Stimulated activated CD8-positive, alpha-beta memory T cell treated with anti-CD3 and anti-CD28 coated beads, Interleukin-7, amount 100 ng/mL, for 1 hour (primary cell): ENCODE measurements around the gene RBM42.
"Not testable (repeated sequence)": the region's sequence is repeated elsewhere in the genome, so short reads cannot be mapped to it uniquely, and the experiment has no call there.

ENCODE experiments used
- DNase-seq, 2 donors: peaks; one replicate each; pipeline ENCODE4 v3.0.0-alpha.2; 2020; ENCODE audit warnings: low read depth in 2 of 2

Gene RBM42, protein sequence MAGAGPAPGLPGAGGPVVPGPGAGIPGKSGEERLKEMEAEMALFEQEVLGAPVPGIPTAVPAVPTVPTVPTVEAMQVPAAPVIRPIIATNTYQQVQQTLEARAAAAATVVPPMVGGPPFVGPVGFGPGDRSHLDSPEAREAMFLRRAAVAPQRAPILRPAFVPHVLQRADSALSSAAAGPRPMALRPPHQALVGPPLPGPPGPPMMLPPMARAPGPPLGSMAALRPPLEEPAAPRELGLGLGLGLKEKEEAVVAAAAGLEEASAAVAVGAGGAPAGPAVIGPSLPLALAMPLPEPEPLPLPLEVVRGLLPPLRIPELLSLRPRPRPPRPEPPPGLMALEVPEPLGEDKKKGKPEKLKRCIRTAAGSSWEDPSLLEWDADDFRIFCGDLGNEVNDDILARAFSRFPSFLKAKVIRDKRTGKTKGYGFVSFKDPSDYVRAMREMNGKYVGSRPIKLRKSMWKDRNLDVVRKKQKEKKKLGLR

DNA sequence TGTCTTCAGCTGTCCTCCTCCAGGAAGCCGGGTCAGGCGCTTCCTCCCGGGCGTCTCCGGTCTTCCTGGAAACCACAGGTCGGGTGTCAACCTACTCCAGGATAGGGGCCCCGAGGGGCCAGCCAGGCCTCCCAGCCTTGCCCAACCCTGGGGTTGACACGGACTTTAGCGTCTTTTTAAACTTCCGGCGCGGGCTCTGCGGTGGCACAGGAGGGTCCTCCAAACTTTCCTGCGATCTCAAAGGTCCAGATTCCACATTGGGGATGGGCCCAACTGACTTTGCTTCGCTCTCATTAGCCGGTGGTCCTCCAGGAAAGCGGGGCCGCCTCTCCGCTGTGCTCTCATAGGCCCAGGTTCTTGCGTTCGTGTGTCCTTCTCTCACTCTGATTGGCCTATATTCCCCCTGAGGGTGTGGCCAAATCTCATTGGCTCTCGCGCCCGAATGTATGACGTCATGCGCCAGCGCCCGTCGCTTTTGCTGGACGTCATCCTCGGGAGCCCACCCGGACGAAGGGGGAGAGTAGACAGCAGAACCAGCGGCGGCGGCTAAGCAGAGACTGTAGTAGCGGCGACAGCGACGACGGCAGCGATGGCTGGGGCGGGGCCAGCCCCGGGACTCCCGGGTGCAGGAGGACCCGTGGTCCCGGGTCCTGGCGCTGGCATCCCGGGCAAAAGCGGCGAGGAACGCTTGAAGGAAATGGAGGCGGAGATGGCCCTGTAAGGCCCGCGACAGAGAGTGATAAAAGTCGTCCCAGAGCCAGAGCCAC lies at the start of gene RBM42:
TSS of gene RBM42 (plus strand) at position 472 of the 767 bp plus-strand sequence. CDS start at position 590, 118 bp downstream.
- DNase-seq = peak; percentile 96 to 99

GRCh38 chr19:35582760-35583159 lies 46.1 kb upstream of the RBM42 start:
- no peak for DNase-seq

DNA sequence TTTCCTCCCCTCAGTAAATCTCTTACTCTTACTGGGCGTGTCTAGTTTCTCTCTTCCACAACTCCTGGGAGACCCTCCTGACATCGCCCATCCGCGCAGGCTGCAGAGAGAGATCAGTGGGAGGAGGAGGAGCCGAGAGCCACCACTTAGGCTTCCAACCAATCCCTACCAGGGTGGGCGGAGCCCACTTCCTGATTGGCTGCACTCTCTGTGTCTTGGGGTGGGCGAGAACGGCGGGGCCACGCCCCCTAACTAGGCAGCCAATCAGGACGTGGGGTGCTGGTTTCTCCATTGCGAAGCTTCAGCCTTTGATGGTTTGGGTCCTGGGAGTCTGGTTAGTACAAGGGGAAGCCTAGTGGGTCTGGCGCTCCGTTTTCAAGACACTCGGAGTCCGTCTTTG lies 43.0 kb upstream of the RBM42 start, which contains the start of gene PMIS2:
TSS of gene PMIS2 (plus strand) at position 326 of the 400 bp plus-strand sequence. CDS start 87 bp downstream, outside the sequence.
- DNase-seq = no peak

- DNase-seq = no peak
Observed at GRCh38 chr19:35587321-35587720, 41.5 kb upstream of the RBM42 start.

DNA sequence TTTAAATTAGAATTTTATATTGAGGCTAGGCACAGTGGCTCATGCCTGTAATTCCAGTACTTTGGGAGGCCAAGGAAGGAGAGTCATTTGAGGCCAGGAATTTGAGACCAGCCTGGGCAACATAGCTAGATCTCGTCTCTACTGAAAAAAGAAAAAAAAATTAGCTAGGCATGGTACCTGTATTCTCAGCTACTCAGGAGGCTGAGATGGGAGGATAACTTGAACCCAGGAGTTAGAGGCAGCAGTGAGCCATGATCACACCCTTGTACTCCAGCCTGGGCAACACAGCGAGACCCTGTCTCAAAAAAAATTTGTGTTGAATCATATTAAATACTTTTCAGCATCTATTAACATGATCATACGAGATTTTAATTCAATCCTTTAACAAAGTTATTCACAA lies 38.0 kb upstream of the RBM42 start:
- no peak for DNase-seq

- DNase-seq = no peak
Observed at GRCh38 chr19:35592226-35592625, 36.6 kb upstream of the RBM42 start.

GRCh38 chr19:35595026-35595425 lies 33.8 kb upstream of the RBM42 start:
- not testable (repeated sequence) for DNase-seq

DNA sequence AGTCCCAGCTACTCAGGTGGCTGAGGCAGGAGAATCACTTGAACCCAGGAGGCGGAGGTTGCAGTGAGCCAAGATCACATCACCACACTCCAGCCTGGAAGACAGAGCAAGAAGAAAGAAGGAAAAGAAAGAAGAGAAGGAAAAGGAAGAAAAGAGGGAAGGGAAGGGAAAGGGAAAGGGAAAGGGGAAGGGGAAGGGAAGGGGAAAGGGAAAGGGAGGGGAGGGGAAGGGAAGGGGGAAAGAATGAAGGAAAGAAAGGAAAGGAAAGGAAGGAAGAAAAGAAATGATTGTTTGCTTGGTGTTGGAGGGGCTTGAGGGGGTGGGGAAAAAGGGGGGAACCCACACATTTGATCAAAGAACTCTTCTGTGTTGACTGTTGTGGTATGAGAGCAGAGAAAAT lies 32.9 kb upstream of the RBM42 start:
- DNase-seq = no peak

GRCh38 chr19:35596366-35596999 lies 32.4 kb upstream of the RBM42 start:
- no peak for DNase-seq

DNA sequence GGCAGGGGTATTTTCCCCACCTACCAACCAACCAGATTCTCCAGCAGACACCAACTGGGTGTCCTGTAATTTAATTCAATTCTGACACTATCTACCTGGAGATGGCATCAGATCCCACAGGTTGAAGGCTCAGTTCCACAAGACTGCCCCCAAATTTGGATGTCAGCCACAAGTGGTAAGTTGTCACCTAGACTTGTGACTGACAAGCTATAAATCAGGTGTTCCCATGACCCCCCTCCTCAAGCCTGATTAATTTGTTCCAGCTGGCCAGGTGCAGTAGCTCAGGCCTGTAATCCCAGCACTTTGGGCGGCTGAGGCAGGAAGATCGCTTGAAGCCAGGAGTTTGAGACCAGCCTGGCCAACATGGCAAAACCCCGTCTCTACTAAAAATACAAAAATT lies 26.9 kb upstream of the RBM42 start:
- no peak for DNase-seq

- not testable (repeated sequence) for DNase-seq
Observed at GRCh38 chr19:35604436-35604835, 24.4 kb upstream of the RBM42 start.

DNA sequence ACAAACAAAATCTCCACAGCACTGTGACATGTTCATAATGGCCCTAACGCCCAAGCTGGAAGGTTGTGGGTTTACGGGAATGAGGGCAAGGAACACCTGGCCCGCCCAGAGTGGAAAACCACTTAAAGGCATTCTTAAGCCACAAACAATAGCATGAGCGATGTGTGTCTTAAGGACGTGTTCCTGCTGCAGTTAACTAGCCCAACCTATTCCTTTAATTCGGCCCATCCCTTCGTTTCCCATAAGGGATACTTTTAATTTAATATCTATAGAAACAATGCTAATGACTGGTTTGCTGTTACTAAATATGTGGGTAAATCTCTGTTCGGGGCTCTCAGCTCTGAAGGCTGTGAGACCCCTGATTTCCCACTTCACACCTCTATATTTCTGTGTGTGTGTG lies 21.7 kb upstream of the RBM42 start:
- DNase-seq = not testable (repeated sequence)

DNA sequence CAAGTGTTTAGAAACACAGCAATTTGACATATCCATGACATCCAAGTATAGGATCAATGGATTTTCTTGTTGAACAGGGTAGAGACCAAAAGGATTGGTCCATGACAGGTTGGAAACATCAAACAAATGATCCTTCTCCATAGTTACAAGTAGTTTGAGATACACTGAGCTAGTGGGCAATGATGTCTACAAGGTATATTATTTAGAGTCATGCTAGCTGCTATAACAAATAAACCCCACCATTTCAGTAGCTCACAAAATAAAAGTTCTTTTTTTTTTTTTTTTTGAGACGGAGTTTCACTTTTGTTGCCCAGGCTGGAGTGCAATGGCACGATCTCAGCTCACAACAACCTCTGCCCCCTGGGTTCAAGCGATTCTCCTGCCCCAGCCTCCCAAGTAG lies 21.2 kb upstream of the RBM42 start:
- no peak for DNase-seq

DNA sequence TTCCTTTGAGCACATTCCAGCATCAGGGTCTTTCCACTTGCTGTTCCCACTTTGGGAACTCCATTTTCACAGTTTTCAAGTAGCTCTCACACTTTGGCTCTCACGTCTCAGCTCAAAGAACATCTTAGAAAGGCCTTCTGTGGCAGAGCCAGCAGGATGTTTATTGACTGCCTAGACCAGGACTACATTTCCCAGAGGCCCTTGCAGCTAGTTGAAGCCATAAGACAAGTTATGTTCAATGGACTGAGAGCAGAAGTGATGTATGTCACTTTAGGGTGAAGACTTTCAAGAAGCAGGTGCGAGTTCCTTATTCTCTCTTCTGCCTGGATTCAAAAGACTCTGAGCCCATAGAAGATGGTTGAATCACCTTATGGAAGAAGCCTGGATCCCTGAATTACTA lies 20.6 kb upstream of the RBM42 start:
- DNase-seq = no peak

DNA sequence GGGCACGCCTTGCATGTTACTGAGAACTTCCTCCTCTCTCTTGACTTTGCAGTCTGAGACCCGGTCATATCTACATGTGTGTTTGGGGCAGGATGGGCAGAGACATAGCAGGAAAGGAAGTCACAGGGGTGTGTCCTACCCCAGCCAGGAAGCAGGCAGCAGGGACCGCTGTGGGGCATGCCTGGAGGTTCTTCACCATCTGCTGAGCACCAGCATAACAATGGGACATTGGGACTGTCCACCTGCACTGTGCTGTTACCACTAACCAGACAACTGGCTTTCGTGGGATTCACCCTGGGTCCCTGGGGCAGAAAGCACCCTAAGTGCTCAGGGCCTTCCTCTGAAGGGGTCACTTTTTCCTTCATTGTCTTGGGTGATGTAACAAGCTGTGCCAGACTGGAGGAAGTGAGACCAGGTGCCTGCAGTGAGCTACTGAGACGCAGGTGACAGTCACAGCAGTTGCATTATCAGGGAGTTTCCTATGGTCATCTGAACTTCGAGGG lies 18.9 kb upstream of the RBM42 start:
- no peak for DNase-seq

DNA sequence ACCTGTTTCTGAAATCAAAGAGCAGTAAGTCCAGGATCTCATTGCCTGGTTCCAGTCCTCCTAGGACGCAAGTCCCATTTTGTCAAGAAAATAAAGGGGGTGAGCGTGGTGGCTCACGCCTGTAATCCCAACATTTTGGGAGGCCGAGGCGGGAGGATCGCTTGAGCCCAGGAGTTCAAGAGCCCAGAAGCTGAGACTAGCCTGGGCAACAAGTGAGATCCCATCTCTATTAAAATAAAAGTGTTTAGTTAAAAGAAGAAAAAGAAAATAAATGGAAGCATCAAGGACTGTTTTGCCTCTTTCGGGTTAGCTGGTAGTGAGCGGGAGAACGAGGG lies 16.6 kb upstream of the RBM42 start:
- no peak for DNase-seq

DNA sequence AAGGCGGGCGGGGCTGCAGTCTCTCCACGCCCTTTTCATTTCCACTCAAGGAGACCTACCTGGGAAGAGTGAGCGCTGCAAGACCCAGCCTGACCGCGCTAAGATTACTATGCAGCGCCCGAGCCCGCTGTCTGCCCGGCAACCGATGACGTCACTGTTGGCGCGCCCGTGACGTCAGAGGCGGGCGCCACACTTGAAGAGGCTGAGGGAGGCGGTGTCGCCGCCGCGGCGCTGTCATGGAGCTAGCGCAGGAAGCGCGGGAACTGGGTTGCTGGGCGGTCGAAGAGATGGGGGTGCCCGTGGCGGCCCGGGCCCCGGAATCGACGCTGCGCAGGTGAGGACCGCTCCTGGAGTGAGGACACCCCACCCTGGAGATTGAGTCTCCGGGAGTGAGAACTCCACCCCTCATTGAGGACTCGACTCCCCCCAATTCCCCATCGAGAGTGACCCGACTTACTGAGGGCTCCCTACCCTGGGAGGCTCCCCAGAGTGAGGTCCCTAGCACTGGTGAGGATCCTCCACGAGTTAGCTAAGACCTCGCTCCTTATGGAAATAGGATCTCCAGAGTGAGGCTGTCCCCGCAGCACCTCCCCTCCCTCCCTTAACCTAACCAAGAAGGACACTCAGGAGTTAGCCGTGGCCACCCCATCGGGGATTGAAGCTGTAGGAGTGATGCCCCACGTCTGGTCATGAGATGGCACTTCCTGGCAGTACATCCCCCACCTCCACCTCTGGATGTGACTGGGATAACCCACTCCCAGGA lies 16.1 kb upstream of the RBM42 start, which contains the start of gene HAUS5:
TSS of gene HAUS5 (plus strand) at position 177 of the 763 bp plus-strand sequence. CDS start at position 237, 60 bp downstream.
- peak; percentile 95 to 97 for DNase-seq

DNA sequence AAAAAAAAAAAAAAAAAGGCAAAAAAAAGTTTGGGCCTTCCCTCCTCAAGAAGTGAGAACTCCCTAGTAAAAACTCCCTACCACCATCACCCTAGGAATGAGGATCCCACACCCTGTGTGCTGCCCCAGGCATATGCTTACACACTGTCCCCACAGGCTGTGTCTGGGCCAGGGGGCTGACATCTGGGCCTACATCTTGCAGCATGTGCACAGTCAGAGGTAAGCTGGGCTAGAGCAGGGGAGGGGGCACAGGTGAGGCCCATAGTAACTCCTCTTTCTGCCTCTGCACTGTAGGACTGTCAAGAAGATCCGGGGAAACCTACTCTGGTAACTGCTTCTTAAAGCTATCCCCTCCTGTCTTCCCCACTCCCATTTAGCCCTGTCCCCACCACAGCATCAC lies 15.3 kb upstream of the RBM42 start:
- DNase-seq = no peak

DNA sequence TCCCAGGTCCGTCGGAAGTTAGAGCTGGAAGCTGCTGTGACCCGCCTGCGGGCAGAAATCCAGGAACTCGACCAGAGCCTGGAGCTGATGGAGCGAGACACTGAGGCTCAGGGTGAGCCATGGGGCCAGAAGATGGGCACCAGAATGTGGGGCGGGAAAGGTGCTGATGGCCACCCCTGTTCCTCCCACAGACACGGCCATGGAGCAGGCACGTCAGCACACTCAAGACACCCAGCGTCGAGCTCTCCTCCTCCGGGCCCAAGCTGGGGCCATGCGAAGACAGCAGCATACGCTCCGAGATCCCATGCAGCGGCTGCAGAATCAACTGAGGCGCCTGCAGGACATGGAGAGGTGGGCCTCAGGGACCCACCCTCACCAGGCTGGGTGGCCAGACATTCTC lies 13.8 kb upstream of the RBM42 start:
- DNase-seq = no peak

DNA sequence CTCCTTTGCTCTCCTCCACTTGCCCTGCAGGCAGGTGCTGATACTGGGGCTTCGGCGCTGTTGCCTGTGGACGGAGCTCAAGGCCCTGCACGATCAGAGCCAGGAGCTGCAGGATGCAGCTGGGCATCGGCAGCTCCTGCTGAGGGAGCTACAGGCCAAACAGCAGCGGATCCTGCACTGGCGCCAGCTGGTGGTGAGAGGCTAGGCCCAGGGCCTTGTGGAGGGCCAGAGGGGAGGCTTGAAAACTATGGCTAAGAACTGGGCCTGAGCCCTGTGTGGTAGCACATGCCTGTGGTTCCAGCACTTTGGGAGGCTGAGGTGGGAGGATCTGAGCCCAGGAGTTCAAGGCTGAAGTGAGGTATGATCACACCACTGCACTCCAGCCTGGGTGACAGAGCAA lies 10.0 kb upstream of the RBM42 start:
- no peak for DNase-seq

DNA sequence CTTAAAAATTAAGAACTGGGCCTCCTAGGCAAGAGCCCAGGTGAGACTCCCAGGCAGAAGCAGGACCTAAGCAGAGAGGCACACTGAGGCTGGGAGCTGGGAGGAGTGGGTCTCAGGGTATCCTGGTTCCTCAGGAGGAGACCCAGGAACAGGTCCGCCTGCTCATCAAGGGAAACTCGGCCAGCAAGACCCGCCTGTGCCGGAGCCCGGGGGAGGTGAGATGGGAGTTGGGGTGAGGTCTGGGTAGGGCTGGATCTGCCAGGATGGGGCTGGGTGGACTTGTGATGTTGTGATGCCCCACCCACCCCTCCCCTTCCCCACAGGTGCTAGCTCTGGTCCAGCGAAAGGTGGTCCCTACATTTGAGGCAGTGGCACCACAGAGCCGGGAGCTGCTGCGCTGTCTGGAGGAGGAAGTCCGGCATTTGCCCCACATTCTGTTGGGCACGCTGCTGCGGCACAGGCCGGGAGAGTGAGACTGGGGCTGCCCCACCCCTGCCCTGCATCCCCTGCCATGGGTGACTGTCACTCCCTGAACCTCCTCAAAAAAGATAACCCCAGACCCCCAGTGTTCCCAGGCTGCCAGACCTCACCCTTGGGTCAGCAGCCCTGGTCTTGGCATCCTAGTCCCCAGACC lies 9.4 kb upstream of the RBM42 start:
- DNase-seq = no peak
